GM23248 (cell line): ENCODE measurements around the gene ROR1. TPM values are rescaled to one million over a fixed set of nuclear protein-coding genes. Genes with fewer than 3 reads are reported as not detected.
"Not testable (repeated sequence)": the region's sequence is repeated elsewhere in the genome, so short reads cannot be mapped to it uniquely, and the experiment has no call there.

ENCODE experiments used
- DNase-seq: peaks from one replicate; pipeline ENCODE4 v3.0.0-alpha.2; 2015
- H2AFZ ChIP-seq: fragments of 200-600 bp; sonication (generic); 2 replicates; pipeline ENCODE4 v1.6.1; 2016; ENCODE audit warnings: antibody characterized with exemption
- H3F3A ChIP-seq: fragments of 200-600 bp; sonication (generic); 2 replicates; pipeline ENCODE4 v1.6.1; 2016; ENCODE audit warnings: mild to moderate bottlenecking, antibody characterized with exemption, mixed run types; ENCODE audit not compliant: insufficient read depth
- H3K27ac ChIP-seq: fragments of 200-600 bp; sonication (generic); 2 replicates; pipeline ENCODE4 v1.5.1; 2016; ENCODE audit warnings: mild to moderate bottlenecking
- H3K27me3 ChIP-seq: fragments of 200-600 bp; sonication (generic); replicated peaks from 2 replicates; pipeline ENCODE4 v1.6.1; 2016; ENCODE audit warnings: mild to moderate bottlenecking; ENCODE audit not compliant: insufficient read depth
- H3K36me3 ChIP-seq: fragments of 200-600 bp; sonication (generic); 2 replicates; pipeline ENCODE4 v1.6.1; 2016; ENCODE audit warnings: low read depth, mild to moderate bottlenecking
- H3K4me1 ChIP-seq: fragments of 200-600 bp; sonication (generic); 2 replicates; pipeline ENCODE4 v1.6.1; 2016; ENCODE audit warnings: mild to moderate bottlenecking; ENCODE audit not compliant: insufficient read depth
- H3K4me2 ChIP-seq: fragments of 200-600 bp; sonication (generic); one replicate; pipeline ENCODE4 v1.6.1; 2016; ENCODE audit warnings: mild to moderate bottlenecking; ENCODE audit not compliant: unreplicated experiment
- H3K4me3 ChIP-seq: fragments of 200-600 bp; sonication (generic); 2 replicates; pipeline ENCODE4 v1.5.1; 2016; ENCODE audit warnings: mild to moderate bottlenecking
- H3K79me2 ChIP-seq: fragments of 200-600 bp; sonication (generic); 2 replicates; pipeline ENCODE4 v1.6.1; 2016; ENCODE audit warnings: mild to moderate bottlenecking; ENCODE audit not compliant: insufficient read depth
- H3K9ac ChIP-seq: fragments of 200-600 bp; sonication (generic); 2 replicates; pipeline ENCODE4 v1.6.1; 2016; ENCODE audit warnings: mild to moderate bottlenecking
- H3K9me2 ChIP-seq: fragments of 200-600 bp; sonication (generic); 2 replicates; pipeline ENCODE4 v1.6.1; 2016; ENCODE audit warnings: mixed run types, mild to moderate bottlenecking, moderate library complexity; ENCODE audit not compliant: insufficient read depth
- H3K9me3 ChIP-seq: fragments of 200-600 bp; sonication (generic); one replicate; pipeline ENCODE4 v1.6.1; 2017; ENCODE audit warnings: low read depth
- H4K20me1 ChIP-seq: fragments of 200-600 bp; sonication (generic); 2 replicates; pipeline ENCODE4 v1.6.0; 2016; ENCODE audit not compliant: insufficient read depth
- EZH2 ChIP-seq: fragments of 200-600 bp; sonication (generic); IDR thresholded peaks from 2 replicates; pipeline ENCODE4 v1.6.1; 2018; ENCODE audit warnings: antibody characterized with exemption, mild to moderate bottlenecking; ENCODE audit not compliant: insufficient read depth, poor library complexity, severe bottlenecking
- EZH2phosphoT487 ChIP-seq: fragments of 200-600 bp; sonication (generic); IDR thresholded peaks from 2 replicates; pipeline ENCODE4 v1.6.1; 2018; ENCODE audit warnings: antibody characterized with exemption, moderate library complexity, mild to moderate bottlenecking, low read depth; ENCODE audit not compliant: insufficient read depth
- WGBS, 2 experiments: methylation state at CpG; one replicate each; pipeline ENCODE4 v1.1.6; 2015 to 2017; ENCODE audit warnings: low lambda C conversion rate in 2 of 2, low coverage in 1 of 2; ENCODE audit errors: missing lambda C conversion rate in 2 of 2; 5-methylcytosine and 5-hydroxymethylcytosine counted together
- in situ Hi-C: fragments of 300-500 bp; cut with MboI; formaldehyde crosslinking; loops from 2 replicates; pipeline ENCODE4 v1.15.0; 2020
- polyA plus RNA-seq: library from polyadenylated mRNA; unstranded; fragments of >200 nt; fragmentation: Nextera tagmentation; extraction: Ambion mirVana; gene quantifications from 2 replicates; pipeline ENCODE4 v1.2.1, GENCODE V29; 2016
- total RNA-seq: library from RNA; depleted of rRNA; stranded (reverse); fragments of >200 nt; shearing (Covaris generic); gene quantifications from 2 replicates; pipeline ENCODE4 v1.2.3, GENCODE V29; 2014

ROR1 gene
- total and polyA plus RNA-seq, 2 experiments from 2014 or later = 12.0 to 13.3 TPM

- H3K9me2 ChIP-seq, H3K4me3 ChIP-seq, H4K20me1 ChIP-seq, H3K9ac ChIP-seq, in situ Hi-C loops, H2AFZ ChIP-seq, H3K36me3 ChIP-seq, H3K9me3 ChIP-seq, H3K27me3 ChIP-seq: not testable (repeated sequence)
- 0 out of 2 replicates have a peak, but pooled peaks have one; percentile 70 for TF ChIP-seq EZH2phosphoT487
- H3K79me2 ChIP-seq = peaks cover 11% of the 10 kb centered on the region
- peak; percentile 82 for DNase-seq
- H3K4me2 ChIP-seq = peak overlapping the region; percentile 63
- H3K27ac ChIP-seq = peak overlapping the region; percentile 57
- peaks cover 41% of the 10 kb centered on the region for H3F3A ChIP-seq
- peaks cover 47% of the 10 kb centered on the region for H3K4me1 ChIP-seq
These were observed 52.5 kb downstream of the ROR1 start for GRCh38 chr1:63826246-63826861.

- Histone ChIP-seq H3K36me3 (no peaks in the 10 kb centered on the region; the same call in 1 of the 2 replicates), H3K4me2 (peak overlapping the region; percentile 63), H3F3A (peaks cover 41% of the 10 kb centered on the region), H3K9ac (peak overlapping the region; percentile 7; the same call in 1 of the 2 replicates), H3K9me2 (no peaks in the 10 kb centered on the region), H3K9me3 (no peaks in the 10 kb centered on the region), H3K27me3 (no peaks in the 10 kb centered on the region), H3K4me3 (peak overlapping the region; percentile 39; the same call in 1 of the 2 replicates), H2AFZ (no peak overlapping the region), H4K20me1 (no peaks in the 10 kb centered on the region; the same call in 1 of the 2 replicates), H3K4me1 (peaks cover 39% of the 10 kb centered on the region), H3K27ac (peak overlapping the region; percentile 57), H3K79me2 (peaks cover 5% of the 10 kb centered on the region)
- in situ Hi-C loops = no loop called here
- peak; percentile 84 for DNase-seq
- TF ChIP-seq EZH2phosphoT487 (no peak), EZH2 (no peak)
- 20 to 22% methylated on average over 5 of the region's 5 CpGs for WGBS, 2 experiments
These were observed 53.8 kb downstream of the ROR1 start for GRCh38 chr1:63827411-63828321.

- H3F3A ChIP-seq = peaks cover 41% of the 10 kb centered on the region
- no peaks in the 10 kb centered on the region; the same call in 1 of the 2 replicates for H4K20me1 ChIP-seq
- no peak overlapping the region for H3K27ac ChIP-seq
- no peak overlapping the region for H3K9ac ChIP-seq
- no peak overlapping the region for H2AFZ ChIP-seq
- in situ Hi-C loops = no loop called here
- no peaks in the 10 kb centered on the region for H3K9me3 ChIP-seq
- no peaks in the 10 kb centered on the region for H3K9me2 ChIP-seq
- TF ChIP-seq EZH2phosphoT487 (no peak), EZH2 (no peak)
- H3K4me3 ChIP-seq = no peak overlapping the region
- H3K27me3 ChIP-seq = no peaks in the 10 kb centered on the region
- H3K4me2 ChIP-seq = no peak overlapping the region
- 96 to 97% methylated on average over 1 of the region's 1 CpG for WGBS, 2 experiments
- no peaks in the 10 kb centered on the region; the same call in 1 of the 2 replicates for H3K36me3 ChIP-seq
- H3K4me1 ChIP-seq = peaks cover 39% of the 10 kb centered on the region
- peak; percentile 9 for DNase-seq
- H3K79me2 ChIP-seq = peaks cover 5% of the 10 kb centered on the region
These were observed 54.7 kb downstream of the ROR1 start for GRCh38 chr1:63828322-63829044.
